BE2C (cell line): ENCODE measurements around the gene FBXO40.

Source experiments
- DNase-seq: peaks from one replicate; pipeline ENCODE4 v3.0.0-alpha.2; 2020
- H3K27me3 ChIP-seq: fragments of 250-450 bp; sonication (Bioruptor Pico); 2 replicates; pipeline ENCODE4 v1.5.1; 2020; ENCODE audit warnings: mild to moderate bottlenecking
- H3K36me3 ChIP-seq: fragments of 250-450 bp; sonication (Bioruptor Pico); 2 replicates; pipeline ENCODE4 v1.5.1; 2020; ENCODE audit warnings: mild to moderate bottlenecking
- H3K4me1 ChIP-seq: fragments of 250-450 bp; sonication (Bioruptor Pico); 2 replicates; pipeline ENCODE4 v1.5.1; 2020
- H3K4me3 ChIP-seq: 2 replicates; pipeline ENCODE4 v1.5.1; 2011; ENCODE audit warnings: low read depth, low read length
- H3K9me3 ChIP-seq: fragments of 250-450 bp; sonication (Bioruptor Pico); 2 replicates; pipeline ENCODE4 v1.5.1; 2020
- CTCF ChIP-seq: IDR thresholded peaks from 2 replicates; pipeline ENCODE4 v1.5.1; 2012; ENCODE audit warnings: mild to moderate bottlenecking, low read depth, low read length

Gene FBXO40

DNA sequence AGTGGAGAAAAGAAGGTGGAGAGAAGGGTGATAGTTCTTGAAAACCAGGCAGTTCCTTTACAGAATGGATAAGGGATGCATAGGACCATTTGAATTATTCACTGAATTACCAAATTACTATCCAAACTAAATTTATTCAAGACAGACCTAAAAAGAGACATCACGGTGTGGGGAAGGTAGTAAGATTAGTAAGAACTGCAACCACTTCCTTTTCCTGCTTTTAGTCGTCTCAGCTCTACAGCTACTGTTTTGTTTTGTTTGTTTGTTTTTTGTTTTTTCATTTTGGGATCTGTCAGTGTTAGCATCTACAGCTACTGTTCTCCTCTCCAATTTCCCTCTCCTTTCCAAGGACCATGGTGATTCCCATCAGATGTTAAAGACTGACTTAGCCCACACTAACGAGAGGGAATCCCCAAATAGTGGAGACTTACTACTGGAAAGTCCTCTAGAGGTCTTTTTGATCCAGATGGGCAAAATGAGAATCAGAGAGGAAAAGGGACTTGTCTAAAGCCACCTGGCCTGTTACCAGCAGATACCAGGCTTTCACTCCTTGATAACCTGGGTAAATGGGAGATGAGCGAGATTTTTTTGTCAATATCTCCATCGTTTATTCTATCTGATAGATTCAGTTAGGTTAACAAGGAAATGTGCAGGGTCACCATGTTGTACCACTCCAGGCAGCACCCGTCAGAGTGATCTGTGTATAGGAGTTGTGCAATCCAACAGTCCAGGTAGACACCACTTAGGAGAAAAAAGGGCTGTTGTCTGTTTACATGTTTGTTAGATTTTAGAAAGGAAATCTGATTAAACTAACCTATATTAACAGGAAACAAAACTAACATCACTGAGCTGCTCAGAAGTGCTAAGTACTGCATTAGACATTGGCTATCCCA lies 61.6 kb downstream of the FBXO40 start:
- TF ChIP-seq CTCF = no peak
- no peak for DNase-seq
- Histone ChIP-seq H3K9me3 (no peaks in the 10 kb centered on the region), H3K27me3 (no peaks in the 10 kb centered on the region), H3K4me1 (no peaks in the 10 kb centered on the region), H3K36me3 (no peaks in the 10 kb centered on the region), H3K4me3 (no peak overlapping the region)

DNA sequence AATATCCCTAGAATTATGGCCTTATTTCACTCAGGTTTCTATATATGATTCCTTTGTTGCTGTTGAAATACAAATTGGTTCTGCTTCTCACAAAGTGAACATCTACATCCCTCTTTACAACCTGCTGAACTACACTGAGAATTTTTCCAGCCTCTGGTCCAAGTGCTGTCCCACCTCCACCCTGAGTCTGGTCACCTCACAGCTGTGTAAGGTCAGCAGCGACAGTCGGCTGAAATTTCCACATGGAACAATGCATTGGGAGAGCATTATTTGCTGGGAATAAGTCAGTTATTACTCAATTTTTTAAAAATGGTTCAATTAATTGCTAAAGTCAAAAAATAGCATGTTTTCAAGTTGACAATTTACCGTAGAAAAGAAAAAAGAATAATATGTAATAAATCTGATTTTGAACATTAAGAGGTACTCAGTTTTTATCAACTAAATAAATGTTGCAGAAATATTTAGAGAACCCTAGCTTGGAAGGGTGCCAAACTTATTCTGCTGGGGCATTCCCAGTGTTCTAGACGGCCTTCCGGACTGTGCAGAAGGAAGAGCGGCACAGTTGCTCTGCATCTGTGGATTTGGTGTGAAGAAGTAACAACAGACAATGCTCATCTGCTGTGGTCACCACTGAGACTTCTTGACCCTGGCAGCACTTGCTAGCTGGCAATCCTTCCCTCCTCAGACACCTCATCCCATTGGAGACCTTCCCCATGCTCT lies 65.7 kb downstream of the FBXO40 start:
- Histone ChIP-seq H3K27me3 (no peaks in the 10 kb centered on the region), H3K4me1 (no peaks in the 10 kb centered on the region), H3K36me3 (peaks cover under 1% of the 10 kb centered on the region; the same call in 1 of the 2 replicates), H3K4me3 (no peak overlapping the region), H3K9me3 (no peaks in the 10 kb centered on the region)
- no peak for TF ChIP-seq CTCF
- no peak for DNase-seq

- H3K27me3 ChIP-seq = no peaks in the 10 kb centered on the region
- TF ChIP-seq CTCF = no peak
- no peak for DNase-seq
- peaks cover 4% of the 10 kb centered on the region; the same call in 1 of the 2 replicates for H3K36me3 ChIP-seq
- no peaks in the 10 kb centered on the region for H3K4me1 ChIP-seq
- no peaks in the 10 kb centered on the region for H3K9me3 ChIP-seq
- no peak overlapping the region for H3K4me3 ChIP-seq
Observed at GRCh38 chr3:121659586-121659985, 66.4 kb downstream of the FBXO40 start.

DNA sequence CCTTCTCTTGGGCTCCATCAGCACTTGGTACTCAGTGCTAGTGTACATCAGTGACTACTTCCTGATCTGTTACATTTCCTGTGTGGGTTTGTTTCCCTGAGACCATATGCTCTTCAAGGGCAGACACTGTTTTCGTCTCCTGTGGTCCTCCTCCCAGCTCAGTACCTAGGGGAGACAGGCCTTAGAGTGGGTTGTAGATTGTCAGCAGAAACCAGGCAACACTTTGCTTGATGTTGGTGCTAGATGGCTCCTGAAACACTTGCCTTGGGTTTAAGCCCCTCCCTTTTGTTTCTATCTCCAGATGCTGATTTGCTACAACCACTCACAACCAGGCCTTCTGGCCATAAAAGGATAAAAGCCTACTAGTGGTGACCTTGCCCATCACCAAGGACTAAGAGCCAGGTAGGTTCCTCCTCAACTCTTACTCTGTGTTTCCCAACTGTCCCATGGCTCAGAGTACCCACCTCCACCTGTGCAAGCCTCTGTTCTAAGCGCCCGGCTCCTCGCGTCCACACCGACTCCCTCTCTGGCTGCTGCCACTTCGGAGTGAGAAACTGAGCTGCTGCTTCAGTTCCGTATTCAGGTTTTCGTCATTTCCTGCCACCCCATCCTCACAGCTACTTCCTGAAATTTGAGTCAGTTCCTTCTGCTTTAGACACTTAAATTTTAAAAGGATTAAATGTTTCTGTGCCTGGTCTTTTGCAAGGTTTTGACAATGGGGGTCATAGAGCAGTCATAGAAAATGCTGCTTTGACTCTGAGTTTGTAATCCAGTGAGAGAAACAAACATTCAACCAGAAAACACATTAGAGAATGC lies 67.4 kb downstream of the FBXO40 start, which contains the start of gene HCLS1:
Gene HCLS1 (minus strand): TSS at position 548 of the 816 bp plus-strand sequence. CDS start 2,556 bp downstream, outside the sequence.
- Histone ChIP-seq H3K27me3 (no peaks in the 10 kb centered on the region), H3K9me3 (no peaks in the 10 kb centered on the region), H3K4me1 (no peaks in the 10 kb centered on the region), H3K4me3 (no peak within 1 kb of the TSS), H3K36me3 (peaks cover 4% of the 10 kb centered on the region; the same call in 1 of the 2 replicates)
- TF ChIP-seq CTCF = no peak
- no peak for DNase-seq

DNA sequence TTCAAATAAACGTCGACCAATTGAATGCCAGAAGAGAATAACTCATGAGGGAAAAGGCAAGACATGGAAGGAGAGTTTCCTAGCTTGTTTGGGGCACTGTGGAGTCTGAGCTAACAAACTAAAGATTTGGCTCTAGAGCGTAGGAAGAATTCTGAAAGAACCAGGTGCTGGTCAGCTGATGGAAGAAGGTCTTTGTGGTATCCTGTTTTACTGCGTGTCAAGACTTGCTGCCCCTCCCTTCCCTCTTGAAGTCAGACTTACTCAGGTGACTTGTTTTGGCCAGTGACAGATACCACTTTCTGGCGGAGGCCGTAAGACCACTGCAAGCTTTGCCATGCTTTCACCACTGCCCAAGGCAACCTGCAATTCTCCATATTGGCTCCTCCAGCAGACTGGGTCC lies 68.2 kb downstream of the FBXO40 start:
- no peak for TF ChIP-seq CTCF
- no peaks in the 10 kb centered on the region for H3K27me3 ChIP-seq
- peaks cover 4% of the 10 kb centered on the region; the same call in 1 of the 2 replicates for H3K36me3 ChIP-seq
- DNase-seq = no peak
- no peaks in the 10 kb centered on the region for H3K9me3 ChIP-seq
- no peak overlapping the region for H3K4me3 ChIP-seq
- no peaks in the 10 kb centered on the region for H3K4me1 ChIP-seq
